ENCODE results near the gene SH2D7. TPM values are rescaled to one million over a fixed set of nuclear protein-coding genes. Genes with fewer than 3 reads are reported as not detected.
A peak's percentile ranks its signal among the peaks of the same experiment; 100 is the strongest.

SH2D7 gene
- total RNA-seq, 1 experiment from 2014 or later: not detected

DNA sequence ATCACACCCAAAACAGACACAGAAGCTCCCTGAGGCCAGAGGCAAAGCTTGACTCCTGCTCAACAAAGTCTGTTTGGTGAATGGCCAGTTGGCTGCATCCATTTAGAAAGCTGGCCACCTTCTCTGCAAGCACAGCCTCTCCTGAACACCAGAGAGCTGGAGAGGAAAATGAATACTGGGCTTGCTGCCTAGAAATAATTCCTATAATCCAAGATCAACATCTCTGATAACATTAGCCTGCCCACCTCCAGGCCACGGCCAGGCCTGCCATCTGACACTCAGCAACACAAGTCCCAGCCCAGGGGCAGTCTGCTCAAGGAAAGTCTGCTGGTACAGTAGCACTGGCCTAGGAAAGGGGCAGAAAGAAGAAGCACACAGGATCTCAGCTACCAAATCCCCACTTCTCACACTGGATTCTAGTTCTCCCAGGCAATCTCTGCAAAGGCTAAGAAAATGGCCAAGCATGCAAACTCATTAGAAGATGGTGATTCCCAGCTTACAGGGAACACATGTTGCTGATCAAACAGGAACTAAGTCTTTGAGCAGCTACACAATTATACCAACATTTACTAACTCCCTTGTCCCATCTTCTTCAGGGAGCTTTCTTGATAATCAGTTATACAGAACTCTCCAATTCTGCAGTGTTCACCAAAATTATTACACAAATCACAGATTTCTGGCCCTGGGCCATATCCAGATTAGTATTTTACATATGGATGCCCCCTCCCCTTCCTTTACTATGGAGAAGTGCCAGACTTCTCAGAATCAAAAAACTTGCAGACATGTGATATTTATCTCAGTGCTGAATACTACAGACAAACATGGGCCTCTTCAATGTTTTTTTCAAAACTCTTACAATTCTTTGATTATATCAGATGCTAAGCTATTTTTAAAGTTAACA is 24.8 kb upstream of the SH2D7 start:
- H3K27me3 Mint-ChIP-seq (ENCODE audit: low read depth): no peaks in the 10 kb centered on the region
- no peak for TF ChIP-seq HMGA2 (CRISPR knock-in tag; IDR thresholded peaks at IDR 0.05)
- TF ChIP-seq, protein P1, sequence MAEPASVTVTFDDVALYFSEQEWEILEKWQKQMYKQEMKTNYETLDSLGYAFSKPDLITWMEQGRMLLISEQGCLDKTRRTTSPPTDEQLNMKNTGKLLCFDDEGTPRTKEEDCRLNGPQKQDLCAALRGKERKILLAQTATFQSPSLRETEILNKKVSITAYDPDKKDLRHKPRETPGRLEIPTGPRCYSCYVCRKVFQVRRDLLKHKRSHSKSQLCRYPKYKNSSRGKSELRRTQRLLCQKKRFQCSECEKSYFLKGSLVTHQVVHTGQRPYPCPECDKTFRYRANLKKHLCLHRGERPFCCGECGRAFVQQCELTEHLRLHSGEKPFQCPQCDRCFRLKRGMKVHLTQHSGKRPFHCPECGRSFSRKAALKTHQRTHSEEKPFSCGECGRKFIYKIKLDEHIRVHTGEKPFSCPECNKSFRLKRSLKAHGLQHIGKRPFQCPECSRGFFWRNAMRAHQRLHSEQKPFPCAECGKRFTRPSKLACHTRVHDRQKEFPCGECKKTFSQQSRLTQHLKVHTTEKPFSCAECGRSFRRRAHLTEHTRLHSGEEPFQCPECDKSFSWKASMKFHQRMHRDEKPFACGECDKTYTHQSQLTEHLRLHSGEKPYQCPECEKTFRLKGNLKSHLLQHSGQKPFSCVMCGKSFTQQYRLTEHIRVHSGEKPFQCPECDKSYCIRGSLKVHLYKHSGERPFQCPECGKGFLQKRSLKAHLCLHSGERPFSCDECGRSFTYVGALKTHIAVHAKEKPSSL (CRISPR knock-in tag; conservative IDR thresholded peaks at IDR 0.05): no peak
- TF ChIP-seq, protein P2, sequence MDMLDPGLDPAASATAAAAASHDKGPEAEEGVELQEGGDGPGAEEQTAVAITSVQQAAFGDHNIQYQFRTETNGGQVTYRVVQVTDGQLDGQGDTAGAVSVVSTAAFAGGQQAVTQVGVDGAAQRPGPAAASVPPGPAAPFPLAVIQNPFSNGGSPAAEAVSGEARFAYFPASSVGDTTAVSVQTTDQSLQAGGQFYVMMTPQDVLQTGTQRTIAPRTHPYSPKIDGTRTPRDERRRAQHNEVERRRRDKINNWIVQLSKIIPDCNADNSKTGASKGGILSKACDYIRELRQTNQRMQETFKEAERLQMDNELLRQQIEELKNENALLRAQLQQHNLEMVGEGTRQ (CRISPR knock-in tag; IDR thresholded peaks at IDR 0.05): no peak
- no peak for TF ChIP-seq FOXJ3 (CRISPR knock-in tag; IDR thresholded peaks at IDR 0.05; ENCODE audit: borderline replicate concordance)
- no peak for TF ChIP-seq JUN (CRISPR knock-in tag; IDR thresholded peaks at IDR 0.05)
- TF ChIP-seq ZNF416 (CRISPR knock-in tag; IDR thresholded peaks at IDR 0.05): no peak
- TF ChIP-seq NFE2L1 (CRISPR knock-in tag; IDR thresholded peaks at IDR 0.05): no peak
- TF ChIP-seq ELF4 (CRISPR knock-in tag; IDR thresholded peaks at IDR 0.05; ENCODE audit: low read depth): no peak
- no peak for TF ChIP-seq ZNF396 (CRISPR knock-in tag; IDR thresholded peaks at IDR 0.05; ENCODE audit: borderline replicate concordance)
- no peak overlapping the region for H3K4me3 Mint-ChIP-seq
- ATAC-seq: no peak
- H3K36me3 Mint-ChIP-seq: no peaks in the 10 kb centered on the region
- H3K9me3 Mint-ChIP-seq: no peaks in the 10 kb centered on the region
- peaks cover 13% of the 10 kb centered on the region for H3K4me1 Mint-ChIP-seq
- ChIA-PET CTCF (interaction anchor here (1.0 to 1.7 kb wide), 2 partner anchors 41 to 128 kb away, joined by 3 to 10 read pairs; no protein-coding TSS in a partner anchor), POLR2A (interaction anchor here (0.7 to 0.9 kb wide), 2 partner anchors 57 to 156 kb away, joined by 3 to 4 read pairs; no protein-coding TSS in a partner anchor)
- H3K27ac Mint-ChIP-seq: peak overlapping the region; percentile 35; the same call in 1 of the 2 replicates
- DNase-seq (ENCODE audit: low spot score): peak; percentile 8

DNA sequence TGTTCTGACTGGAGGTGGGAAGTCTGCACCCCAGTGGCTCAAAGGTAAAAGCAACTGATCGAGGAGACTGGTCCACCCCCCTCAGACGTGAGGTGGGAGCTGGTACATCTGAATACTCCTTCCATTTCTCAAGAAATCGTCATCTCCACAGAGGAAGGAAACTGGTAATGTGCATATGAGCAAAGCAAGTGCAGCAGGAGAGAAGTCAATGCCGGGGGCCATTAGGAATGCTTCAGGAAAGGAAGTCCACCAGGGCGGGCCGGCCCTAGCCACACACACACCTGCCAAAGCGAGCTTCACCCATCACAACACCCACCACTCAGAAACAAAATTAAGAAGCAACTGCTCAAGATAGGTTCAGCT is 23.3 kb upstream of the SH2D7 start:
- Mint-ChIP-seq H3K4me3 (no peak overlapping the region), H3K9me3 (no peaks in the 10 kb centered on the region), H3K27ac (no peak overlapping the region), H3K27me3 (ENCODE audit: low read depth) (no peaks in the 10 kb centered on the region), H3K4me1 (peaks cover 17% of the 10 kb centered on the region), H3K36me3 (no peaks in the 10 kb centered on the region)
- DNase-seq (ENCODE audit: low spot score): peak; percentile 8
- POLR2A ChIA-PET: no interaction called here
- TF ChIP-seq, protein P1 (CRISPR knock-in tag; conservative IDR thresholded peaks at IDR 0.05): no peak
- TF ChIP-seq ZNF121 (CRISPR knock-in tag; IDR thresholded peaks at IDR 0.05): no peak
- TF ChIP-seq, protein P2 (CRISPR knock-in tag; IDR thresholded peaks at IDR 0.05): no peak
- no peak for TF ChIP-seq CBFB (CRISPR knock-in tag; IDR thresholded peaks at IDR 0.05; ENCODE audit: low read depth)
- TF ChIP-seq ZNF423 (CRISPR knock-in tag; IDR thresholded peaks at IDR 0.05): no peak
- no peak for TF ChIP-seq NFYB (CRISPR knock-in tag; conservative IDR thresholded peaks at IDR 0.05; ENCODE audit: low read depth)
- TF ChIP-seq ESRRA (CRISPR knock-in tag; IDR thresholded peaks at IDR 0.05; ENCODE audit: borderline replicate concordance): no peak
- CTCF ChIA-PET: interaction anchor here (1.0 to 1.7 kb wide), 3 partner anchors 13 to 159 kb away, joined by 4 to 6 read pairs (median 6); no protein-coding TSS in a partner anchor
- ATAC-seq: peak; percentile 8; the same call in 1 of the 2 replicates
